SW480 (cell line): ENCODE results near the gene NAV3.
A peak's percentile ranks its signal among the peaks of the same experiment; 100 is the strongest.
"Not testable (repeated sequence)": the region's sequence is repeated elsewhere in the genome, so short reads cannot be mapped to it uniquely, and the experiment has no call there.

Source experiments
- DNase-seq: peaks from one replicate; pipeline ENCODE4 v3.0.0-alpha.2; 2016; ENCODE audit warnings: low spot score

The NAV3 gene

DNA sequence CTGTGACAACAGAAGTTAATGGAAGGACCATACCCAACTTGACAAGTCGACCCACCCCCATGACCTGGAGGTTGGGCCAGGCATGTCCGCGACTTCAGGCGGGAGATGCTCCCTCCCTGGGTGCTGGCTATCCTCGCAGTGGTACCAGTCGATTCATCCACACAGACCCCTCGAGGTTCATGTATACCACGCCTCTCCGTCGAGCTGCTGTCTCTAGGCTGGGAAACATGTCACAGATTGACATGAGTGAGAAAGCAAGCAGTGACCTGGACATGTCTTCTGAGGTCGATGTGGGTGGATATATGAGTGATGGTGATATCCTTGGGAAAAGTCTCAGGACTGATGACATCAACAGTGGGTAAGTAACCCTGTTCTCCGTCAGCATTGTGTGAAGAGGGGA, 220.1 kb downstream of the NAV3 start:
- DNase-seq, result no peak

DNA sequence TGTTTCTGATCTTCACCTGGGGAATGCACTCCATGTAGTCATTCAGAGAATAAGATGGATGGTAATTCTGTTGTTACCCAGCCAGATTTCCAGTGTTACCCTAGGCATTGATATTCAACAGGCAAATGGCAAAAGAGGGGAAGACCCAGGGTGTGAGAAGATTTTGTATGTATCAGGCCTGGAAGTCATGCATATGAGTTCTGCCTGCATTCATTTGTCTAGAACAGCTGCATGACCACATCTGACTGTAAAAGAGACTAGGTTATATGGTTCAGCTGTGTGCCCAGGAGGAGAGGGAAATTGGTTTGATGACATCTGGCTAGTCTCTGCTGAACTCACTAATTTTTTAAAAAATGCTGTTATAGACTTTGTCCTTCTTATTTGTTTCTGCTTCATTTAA, 224.9 kb downstream of the NAV3 start:
- DNase-seq, result no peak

DNA sequence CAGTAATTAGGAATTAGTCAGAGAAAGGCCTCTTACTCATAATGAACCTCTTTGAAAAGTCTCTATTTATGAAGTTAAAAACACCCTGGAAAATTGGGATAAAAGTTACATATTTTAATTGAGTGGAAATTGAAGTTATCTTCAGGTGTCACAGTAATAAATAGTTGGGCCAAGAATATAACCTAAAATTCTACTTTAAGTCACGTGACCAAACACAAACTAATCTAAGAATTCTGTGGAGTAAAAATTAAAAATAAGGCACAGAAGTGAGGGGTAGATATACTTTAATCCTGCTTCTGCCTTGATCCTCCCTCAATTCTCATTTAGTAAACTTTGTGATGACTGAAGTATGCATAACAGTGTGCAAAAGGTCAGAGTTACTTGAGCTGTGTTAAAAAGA, 226.4 kb downstream of the NAV3 start:
- no peak for DNase-seq

DNA sequence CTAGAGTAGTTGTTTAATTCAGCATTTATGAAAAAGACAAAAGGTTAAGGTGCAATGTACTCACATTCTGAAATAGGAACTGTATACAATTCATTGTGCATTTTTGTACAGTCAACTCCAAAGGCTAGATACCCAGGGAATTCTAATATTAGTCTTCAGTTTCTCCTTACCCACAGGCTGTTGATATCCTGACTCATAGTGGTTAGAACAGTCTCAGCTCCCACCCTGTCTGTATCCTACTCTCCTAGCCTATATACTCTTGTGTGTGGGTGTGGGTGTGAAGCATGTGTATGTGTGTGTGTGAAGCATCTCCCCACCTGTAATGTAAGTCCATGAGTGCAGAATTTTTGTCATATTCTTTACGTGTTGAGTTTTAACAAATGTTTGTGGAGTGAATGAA, 229.5 kb downstream of the NAV3 start:
- no peak for DNase-seq

DNA sequence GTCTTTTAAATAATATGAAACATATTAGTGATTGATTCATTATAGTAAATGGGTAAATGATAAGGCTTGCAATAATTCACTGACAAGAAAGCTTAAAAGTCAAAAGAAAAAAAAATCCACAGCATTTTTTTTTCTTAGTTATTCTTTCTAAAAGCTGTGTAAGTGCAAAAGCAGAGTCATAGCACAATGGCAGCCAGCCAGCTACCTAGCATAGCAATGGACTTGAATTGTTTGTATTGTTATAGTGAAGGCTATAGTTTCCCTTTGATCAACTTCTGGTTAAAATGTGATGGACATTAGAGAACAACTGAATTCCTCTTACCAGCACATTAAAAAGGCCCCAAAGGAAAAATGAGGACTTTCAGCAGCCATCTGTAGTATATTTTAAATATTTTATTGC, 232.1 kb downstream of the NAV3 start:
- DNase-seq, result peak; percentile 2

DNA sequence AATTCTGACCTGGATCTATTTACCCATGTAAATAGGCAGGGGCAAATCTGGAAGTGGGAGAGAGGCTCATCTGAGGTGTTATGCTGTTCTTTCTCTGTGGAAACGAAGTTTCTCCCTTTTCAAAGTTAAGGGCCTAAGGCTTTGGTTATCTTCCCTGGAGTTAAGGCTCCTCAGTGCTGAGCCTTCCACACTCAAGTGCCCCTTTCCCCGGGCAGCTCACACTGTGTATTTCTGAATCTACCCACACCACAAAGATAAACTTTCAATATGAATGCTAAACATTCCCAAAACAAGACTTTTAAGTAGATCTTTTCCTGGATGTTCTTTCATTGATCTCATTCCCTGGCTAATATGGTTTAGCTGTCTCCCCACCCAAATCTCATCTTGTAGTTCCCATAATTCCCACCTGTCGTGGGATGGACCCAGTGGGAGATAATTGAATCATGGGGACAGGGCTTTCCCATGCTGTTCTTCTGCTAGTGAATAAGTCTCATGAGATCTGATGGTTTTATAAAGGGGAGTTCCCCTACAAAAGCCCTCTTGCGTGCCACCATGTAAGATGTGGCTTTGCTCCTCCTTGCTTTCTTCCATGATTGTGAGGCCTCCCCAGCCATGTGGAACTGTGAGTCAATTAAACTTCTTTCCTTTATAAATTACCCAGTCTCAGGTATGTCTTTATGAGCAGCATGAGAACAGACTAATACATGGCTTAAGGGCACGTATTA, 251.1 kb downstream of the NAV3 start:
- DNase-seq, result no peak

DNA sequence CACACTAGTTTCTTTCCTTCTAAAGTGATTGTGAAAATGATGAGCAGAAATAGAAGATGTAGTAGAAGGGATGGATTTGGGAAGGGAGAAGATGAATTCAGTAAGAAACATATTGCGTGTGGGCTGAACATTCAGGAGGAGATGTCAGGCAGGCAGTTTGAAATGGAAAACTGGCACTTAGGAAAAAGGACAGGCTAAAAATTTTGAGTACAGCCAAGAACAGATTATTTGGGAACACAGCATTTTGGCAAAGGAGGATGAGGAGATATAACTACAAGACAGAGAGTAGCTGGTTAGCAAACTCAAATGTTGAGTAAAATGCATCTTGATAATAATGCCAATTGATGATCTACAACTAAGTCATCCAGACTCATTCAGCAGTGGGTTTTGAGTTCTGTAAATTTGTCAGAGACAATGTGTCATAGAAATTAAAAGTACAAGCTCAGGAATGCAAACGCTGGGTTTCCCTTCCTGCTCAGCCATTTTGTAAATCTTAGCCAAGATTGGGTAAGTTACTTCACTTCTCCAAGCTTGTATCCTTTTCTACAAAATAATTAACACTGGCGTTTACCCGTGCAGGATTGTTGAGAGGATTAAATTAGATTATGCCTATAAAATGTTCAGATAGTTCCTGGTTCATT, 255.0 kb downstream of the NAV3 start:
- no peak for DNase-seq

DNA sequence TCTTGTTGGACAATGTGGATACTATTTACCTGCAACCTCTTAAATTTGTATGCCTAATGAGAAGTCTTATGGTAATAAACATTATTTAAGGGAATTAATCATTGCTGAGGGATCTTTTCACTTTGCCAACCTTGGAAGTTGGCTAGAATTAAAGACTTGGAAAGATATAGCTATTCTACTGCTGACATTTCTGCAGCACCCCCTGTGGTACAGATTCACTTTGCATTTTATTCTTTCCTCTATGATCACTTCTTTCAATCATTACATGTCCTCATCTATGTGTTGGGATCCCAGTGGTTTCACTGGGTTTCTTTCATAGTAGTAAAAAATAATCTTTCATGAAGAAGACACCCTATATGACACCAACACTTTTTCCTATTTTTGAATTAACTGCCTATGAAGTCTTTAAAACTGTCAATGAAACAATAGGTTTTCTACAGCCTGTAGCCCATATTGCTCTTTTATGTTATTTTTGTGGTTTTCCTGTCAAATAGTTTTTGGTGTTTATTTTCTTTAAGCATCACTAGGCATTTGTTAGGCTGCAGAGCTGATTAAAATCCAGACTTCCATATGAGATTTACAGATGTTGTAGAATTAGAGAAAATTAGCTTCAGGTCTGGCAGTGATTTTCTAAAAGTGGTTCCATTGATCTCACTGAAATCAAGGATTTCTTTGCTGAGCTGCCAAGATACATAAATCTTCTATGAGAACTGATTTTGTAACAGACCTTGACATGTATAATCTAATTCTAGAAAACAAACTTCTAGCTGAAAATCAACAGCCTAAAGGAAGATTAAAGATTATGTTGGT, 256.1 kb downstream of the NAV3 start:
- DNase-seq, result no peak

DNA sequence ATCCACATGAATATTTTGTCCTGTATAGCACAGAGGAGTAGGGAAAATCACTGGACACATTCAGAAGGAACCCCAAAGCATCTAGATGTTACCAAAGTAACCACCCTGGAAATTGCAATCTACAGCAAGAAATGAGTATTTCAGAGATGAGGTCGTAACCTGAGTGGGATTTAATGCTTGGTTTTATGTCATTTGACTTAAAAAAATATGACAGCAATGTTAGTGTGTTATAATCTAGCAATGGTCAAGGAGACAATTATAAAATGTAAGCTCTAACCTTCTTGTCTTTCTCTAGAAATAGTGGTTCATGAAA, 256.6 kb downstream of the NAV3 start:
- DNase-seq, result no peak

DNA sequence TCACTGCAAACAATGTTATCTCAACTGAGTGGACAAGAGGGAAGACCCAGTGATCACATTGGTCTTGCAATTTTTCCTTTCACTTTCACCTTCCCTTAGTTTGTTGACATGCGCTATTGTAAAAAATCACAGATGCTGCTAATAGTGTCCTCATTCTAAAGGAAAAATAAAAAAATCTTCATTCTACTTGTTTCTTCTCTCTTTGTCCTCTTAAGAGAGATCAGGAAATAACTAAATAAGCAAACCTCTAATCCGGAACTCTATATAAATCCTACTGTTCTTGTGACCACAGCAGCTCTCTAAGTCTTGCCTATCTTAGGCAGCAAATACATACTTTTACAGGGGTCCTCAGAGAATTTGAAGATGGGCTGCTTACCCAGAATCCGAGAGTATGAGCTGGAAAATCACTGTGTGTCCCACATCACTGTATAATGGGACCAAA, 257.7 kb downstream of the NAV3 start:
- no peak for DNase-seq

DNA sequence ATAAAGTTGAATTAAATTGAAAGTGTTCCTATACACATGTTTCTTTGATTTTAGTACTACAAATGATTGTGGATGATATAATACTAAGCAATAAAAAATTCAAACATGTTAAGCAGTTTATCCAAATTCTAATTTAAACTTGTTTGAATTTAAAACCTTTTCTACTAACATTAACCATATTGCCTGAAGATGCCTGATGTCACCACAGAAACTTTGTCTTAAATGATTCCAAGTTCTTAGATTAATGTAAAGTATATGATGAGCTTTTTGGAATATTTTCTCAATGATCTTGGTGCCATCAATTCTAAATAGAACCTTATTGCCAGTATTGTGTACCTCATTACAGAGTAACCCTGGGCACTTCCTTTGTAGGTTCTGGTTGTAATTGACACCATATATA, 259.6 kb downstream of the NAV3 start:
- no peak for DNase-seq

DNA sequence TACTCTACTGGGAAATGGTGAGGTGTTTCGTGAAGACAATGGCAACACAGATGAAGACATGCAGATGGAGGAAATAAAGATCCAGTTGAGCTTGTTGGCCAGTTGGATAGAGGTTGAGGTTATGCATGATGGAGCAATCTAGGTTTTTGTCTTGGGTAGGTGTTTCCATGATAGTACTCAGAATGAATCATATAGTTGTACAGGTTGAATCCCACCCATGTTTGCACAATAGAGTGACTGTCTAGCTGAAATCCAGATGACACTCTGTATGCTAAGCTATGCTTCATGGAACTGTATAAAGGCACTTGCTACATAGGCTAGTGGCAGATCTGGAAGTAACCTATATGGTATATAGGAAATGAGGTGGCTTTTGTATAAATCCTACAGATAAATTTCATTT, 264.9 kb downstream of the NAV3 start:
- no peak for DNase-seq

DNA sequence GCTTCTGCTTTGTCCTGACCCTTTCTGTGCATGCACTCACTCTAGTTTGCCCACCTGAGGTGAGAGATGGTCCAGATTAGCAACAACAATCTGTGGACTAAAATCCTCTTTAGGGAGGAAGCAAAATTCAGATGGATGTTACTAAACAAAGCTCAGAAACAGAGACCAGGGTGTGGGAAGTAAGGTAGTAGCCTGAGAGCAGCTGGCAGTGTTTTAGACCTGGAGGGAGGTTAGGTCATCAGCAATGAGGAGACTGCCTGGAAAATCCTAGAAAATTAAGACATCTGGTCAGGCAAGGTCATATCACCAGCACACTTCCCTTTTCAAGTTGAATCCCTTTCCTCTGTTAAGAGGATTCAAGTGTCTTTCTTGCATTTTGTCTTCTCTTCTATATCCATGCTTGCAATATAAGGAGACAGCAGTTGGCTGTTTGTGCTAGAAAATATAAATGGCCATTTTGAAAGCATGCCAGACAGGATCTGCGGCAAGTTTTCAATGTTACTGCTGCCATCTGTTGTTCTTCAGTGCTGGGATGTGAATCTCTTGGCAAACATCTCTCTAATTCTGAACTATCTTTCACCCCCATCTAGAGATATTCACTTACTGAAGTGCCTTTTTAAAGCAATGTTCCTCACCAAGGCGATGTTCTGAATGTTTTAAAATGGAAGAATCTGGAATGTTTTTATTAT, 266.4 kb downstream of the NAV3 start:
- DNase-seq, result no peak

DNA sequence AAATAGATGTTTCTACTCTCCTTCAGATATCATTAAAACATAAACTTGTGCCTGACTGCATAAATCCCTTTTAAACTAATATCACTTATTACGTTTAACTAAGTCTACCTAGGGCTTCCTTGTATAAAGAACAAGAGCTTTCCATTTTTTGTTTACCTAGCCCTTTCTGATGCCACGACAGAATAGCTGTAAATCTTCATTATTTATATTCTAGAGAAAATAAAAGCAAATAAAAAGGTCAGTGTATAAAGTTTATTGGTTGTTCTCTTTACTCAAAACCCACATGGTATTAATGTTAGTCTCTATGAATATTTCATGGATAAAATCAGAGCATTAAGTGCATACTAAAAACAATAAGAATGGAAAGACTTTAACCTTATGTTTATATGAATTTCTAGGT, 269.1 kb downstream of the NAV3 start:
- no peak for DNase-seq

DNA sequence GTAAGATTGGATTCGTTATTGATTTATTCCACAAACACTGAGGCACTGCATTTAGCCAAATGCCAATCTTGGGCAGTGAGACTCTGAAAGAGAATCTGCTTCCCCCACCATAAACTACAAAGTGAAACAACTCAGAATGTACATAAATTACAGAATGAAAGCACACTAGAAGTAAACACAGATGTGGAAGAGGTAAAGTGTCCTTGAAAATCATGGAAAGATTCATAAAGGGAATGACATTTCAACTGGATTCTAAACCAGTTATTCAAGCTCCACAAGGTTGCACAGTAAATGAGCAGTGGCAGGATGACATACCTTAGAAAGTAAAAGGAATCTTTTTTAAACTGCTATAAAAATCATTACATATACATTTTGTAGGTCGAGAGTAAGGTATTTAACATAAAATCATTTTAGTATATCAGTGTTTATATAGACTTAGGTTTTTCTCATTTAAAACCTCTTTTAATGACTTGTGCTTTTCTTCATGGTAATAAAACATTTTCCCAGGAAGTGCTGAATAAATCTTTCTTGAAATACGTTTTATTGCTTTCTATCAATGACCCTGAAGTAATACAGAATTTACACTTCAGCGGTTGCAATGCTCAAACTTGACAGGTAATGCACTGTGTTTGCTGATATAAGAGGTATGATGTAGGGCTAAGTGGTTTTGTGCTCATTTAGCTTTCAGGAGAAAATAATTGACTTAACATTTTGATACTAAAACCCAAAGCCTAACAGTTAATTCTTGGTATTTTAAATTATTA, 270.6 kb downstream of the NAV3 start:
- no peak for DNase-seq

DNA sequence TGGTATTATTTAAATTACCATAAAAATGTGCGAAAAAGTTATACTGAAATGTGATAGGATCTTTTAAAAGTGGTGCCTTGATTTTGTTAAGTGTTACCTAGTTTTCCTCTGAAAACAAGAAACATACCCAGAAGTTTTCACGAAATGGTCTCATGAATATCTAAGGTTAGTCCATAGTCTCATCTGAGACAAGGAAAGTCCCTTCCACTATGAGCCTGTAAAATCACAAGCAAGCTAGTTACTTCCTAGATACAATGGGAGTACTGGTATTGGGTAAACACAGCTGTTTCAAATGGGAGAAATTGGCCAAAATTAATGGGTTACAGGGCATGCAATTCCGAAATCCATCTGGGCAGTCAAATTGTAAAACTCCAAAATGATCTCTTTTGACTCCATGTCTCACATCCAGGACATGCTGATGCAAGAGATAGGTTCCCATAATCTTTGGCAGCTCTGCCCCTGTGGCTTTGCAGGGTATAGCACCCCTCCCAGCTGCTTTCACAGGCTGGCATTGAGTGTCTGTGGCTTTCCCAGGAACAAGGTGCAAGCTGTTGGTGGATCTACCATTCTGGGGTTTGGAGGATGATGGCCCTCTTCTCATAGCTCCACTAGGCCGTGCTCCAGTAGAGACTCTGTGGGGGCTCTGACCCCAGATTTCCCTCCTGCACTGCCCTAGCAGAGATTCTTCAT, 271.4 kb downstream of the NAV3 start:
- peak; percentile 6 for DNase-seq

DNA sequence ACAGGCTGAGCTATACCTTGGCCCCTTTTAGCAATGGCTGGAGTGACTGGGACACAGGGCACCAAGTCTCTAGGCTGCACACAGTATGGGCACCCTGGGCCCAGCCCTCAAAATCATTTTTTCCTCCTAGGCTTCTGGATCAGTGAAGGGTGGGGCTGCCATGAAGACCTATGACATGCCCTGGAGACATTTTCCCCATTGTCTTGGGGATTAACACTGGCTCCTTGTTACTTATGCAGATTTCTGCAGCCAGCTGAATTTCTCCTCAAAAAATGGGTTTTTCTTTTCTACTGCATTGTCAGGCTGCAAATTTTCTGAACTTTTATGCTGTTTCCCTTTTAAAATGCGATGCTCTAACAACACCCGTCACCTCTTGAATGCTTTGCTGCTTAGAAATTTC, 272.1 kb downstream of the NAV3 start:
- not testable (repeated sequence) for DNase-seq

DNA sequence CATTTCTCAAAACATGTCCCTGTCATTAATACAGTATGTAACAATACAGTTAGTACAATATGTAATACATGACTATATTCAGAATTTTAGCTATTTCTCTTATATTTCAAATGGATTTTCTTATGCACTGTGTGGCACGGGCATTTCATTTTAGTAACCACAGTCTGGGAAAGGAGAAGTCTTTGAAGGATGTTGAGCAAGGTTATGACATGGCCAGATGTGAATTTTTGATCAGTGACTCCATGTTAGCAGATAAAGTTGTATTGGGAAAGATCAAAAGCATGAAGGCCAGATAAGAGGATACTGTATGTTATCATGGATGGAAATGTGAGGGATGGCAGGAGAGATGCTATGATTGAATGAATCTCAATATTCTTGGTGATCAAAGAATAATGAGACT, 285.2 kb downstream of the NAV3 start:
- DNase-seq, result no peak

DNA sequence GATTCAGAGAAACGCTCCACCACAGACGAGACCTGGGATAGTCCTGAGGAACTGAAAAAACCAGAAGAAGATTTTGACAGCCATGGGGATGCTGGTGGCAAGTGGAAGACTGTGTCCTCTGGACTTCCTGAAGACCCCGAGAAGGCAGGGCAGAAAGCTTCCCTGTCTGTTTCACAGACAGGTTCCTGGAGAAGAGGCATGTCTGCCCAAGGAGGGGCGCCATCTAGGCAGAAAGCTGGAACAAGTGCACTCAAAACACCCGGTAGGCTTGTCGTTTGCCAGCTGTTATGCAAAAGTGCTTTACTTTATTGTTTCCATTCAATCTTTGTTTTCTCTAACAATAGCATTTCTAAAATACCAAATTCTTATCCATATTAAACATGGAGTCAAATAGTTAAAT, 287.3 kb downstream of the NAV3 start:
- no peak for DNase-seq

DNA sequence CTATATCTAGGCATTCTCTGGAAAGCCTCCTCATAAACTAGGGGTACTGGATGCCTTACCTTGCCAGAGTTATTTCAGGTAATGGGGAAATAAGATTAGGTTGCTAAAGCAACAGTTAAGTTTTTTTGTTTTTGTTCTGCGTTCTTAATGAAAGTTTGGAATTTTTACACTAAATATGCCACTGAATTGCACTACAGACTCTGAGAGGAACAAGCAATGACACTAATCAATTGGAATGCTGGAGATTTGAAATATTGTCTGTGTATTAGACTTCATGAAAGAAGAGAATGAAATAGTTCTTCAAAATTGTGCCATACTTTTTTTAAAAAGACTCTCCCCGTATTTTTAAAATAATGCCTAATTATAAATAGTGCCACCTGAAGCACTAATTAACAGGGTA, 287.8 kb downstream of the NAV3 start:
- no peak for DNase-seq

DNA sequence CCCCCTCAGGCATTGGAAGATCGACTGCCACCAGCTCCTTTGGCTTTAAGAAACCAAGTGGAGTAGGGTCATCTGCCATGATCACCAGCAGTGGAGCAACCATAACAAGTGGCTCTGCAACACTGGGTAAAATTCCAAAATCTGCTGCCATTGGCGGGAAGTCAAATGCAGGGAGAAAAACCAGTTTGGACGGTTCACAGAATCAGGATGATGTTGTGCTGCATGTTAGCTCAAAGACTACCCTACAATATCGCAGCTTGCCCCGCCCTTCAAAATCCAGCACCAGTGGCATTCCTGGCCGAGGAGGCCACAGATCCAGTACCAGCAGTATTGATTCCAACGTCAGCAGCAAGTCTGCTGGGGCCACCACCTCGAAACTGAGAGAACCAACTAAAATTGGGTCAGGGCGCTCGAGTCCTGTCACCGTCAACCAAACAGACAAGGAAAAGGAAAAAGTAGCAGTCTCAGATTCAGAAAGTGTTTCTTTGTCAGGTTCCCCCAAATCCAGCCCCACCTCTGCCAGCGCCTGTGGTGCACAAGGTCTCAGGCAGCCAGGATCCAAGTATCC, 288.7 kb downstream of the NAV3 start:
- no peak for DNase-seq
